ENCODE measurements around the gene AP1G2. TPM values are rescaled to one million over a fixed set of nuclear protein-coding genes. Genes with fewer than 3 reads are reported as not detected.

Gene AP1G2
- total and polyA plus RNA-seq, 4 donors = 16.4 to 82.3 (median 46.6) TPM

GRCh38 chr14:23535943-23536342 is 31.6 kb downstream of the AP1G2 start:
- 76% methylated on average over 3 of the region's 4 CpGs for WGBS (ENCODE audit: insufficient coverage)
- no peak for DNase-seq (ENCODE audit: low read depth in 4 of 6, low spot score in 6 of 6)
- Histone ChIP-seq H3K27ac (ENCODE audit: low read depth, low read length) (no peak overlapping the region), H3K9me3 (ENCODE audit: control insufficient read depth, insufficient read depth, low read length) (no peaks in the 10 kb centered on the region), H3K4me1 (ENCODE audit: control insufficient read depth, insufficient read depth, low read length) (peaks cover 35% of the 10 kb centered on the region), H3K36me3 (ENCODE audit: control insufficient read depth, insufficient read depth, low read length) (peaks cover 55% of the 10 kb centered on the region), H3K27me3 (ENCODE audit: control insufficient read depth, insufficient read depth, low read length) (no peaks in the 10 kb centered on the region), H3K4me3 (ENCODE audit: low read depth, low read length) (no peak overlapping the region)

- H3K36me3 ChIP-seq (ENCODE audit: control insufficient read depth, insufficient read depth, low read length) = peaks cover 73% of the 10 kb centered on the region
- H3K4me1 ChIP-seq (ENCODE audit: control insufficient read depth, insufficient read depth, low read length) = peaks cover 37% of the 10 kb centered on the region
- WGBS (ENCODE audit: insufficient coverage) = 90% methylated on average over 12 of the region's 16 CpGs
- no peaks in the 10 kb centered on the region for H3K9me3 ChIP-seq (ENCODE audit: control insufficient read depth, insufficient read depth, low read length)
- H3K27me3 ChIP-seq (ENCODE audit: control insufficient read depth, insufficient read depth, low read length) = no peaks in the 10 kb centered on the region
- no peak overlapping the region for H3K27ac ChIP-seq (ENCODE audit: low read depth, low read length)
- DNase-seq (ENCODE audit: low read depth in 4 of 6, low spot score in 6 of 6) = no peak
- no peak overlapping the region for H3K4me3 ChIP-seq (ENCODE audit: low read depth, low read length)
Measured at GRCh38 chr14:23533652-23534435, 33.7 kb downstream of the AP1G2 start.

- no peak for DNase-seq (ENCODE audit: low read depth in 4 of 6, low spot score in 6 of 6)
- H3K4me3 ChIP-seq (ENCODE audit: low read depth, low read length) = no peak overlapping the region
- H3K27ac ChIP-seq (ENCODE audit: low read depth, low read length) = no peak overlapping the region
- WGBS (ENCODE audit: insufficient coverage) = 100% methylated on average over 5 of the region's 7 CpGs
- H3K27me3 ChIP-seq (ENCODE audit: control insufficient read depth, insufficient read depth, low read length) = no peaks in the 10 kb centered on the region
- peaks cover 37% of the 10 kb centered on the region for H3K4me1 ChIP-seq (ENCODE audit: control insufficient read depth, insufficient read depth, low read length)
- H3K36me3 ChIP-seq (ENCODE audit: control insufficient read depth, insufficient read depth, low read length) = peaks cover 83% of the 10 kb centered on the region
- H3K9me3 ChIP-seq (ENCODE audit: control insufficient read depth, insufficient read depth, low read length) = no peaks in the 10 kb centered on the region
Measured at GRCh38 chr14:23532658-23533057, 34.9 kb downstream of the AP1G2 start.

GRCh38 chr14:23531391-23531790 is 36.2 kb downstream of the AP1G2 start:
- WGBS (ENCODE audit: insufficient coverage) = 94% methylated on average over 12 of the region's 12 CpGs
- peaks cover 90% of the 10 kb centered on the region for H3K36me3 ChIP-seq (ENCODE audit: control insufficient read depth, insufficient read depth, low read length)

GRCh38 chr14:23530375-23531055 is 37.1 kb downstream of the AP1G2 start:
- 82% methylated on average over 8 of the region's 10 CpGs for WGBS (ENCODE audit: insufficient coverage)
- Histone ChIP-seq H3K36me3 (ENCODE audit: control insufficient read depth, insufficient read depth, low read length) (peaks cover 94% of the 10 kb centered on the region), H3K4me1 (ENCODE audit: control insufficient read depth, insufficient read depth, low read length) (peaks cover 31% of the 10 kb centered on the region), H3K27ac (ENCODE audit: low read depth, low read length) (peak overlapping the region; percentile 89), H3K27me3 (ENCODE audit: control insufficient read depth, insufficient read depth, low read length) (no peaks in the 10 kb centered on the region), H3K4me3 (ENCODE audit: low read depth, low read length) (no peak overlapping the region), H3K9me3 (ENCODE audit: control insufficient read depth, insufficient read depth, low read length) (no peaks in the 10 kb centered on the region)
- no peak for DNase-seq (ENCODE audit: low read depth in 4 of 6, low spot score in 6 of 6)

More at GRCh38 chr14:23531391-23531790, 36.2 kb downstream of the AP1G2 start:
- H3K9me3 ChIP-seq (ENCODE audit: control insufficient read depth, insufficient read depth, low read length) = no peaks in the 10 kb centered on the region
- no peak for DNase-seq (ENCODE audit: low read depth in 4 of 6, low spot score in 6 of 6)
- no peak overlapping the region for H3K27ac ChIP-seq (ENCODE audit: low read depth, low read length)
- peaks cover 31% of the 10 kb centered on the region for H3K4me1 ChIP-seq (ENCODE audit: control insufficient read depth, insufficient read depth, low read length)
- H3K4me3 ChIP-seq (ENCODE audit: low read depth, low read length) = no peak overlapping the region
- H3K27me3 ChIP-seq (ENCODE audit: control insufficient read depth, insufficient read depth, low read length) = no peaks in the 10 kb centered on the region

- Histone ChIP-seq H3K4me3 (ENCODE audit: low read depth, low read length) (no peak overlapping the region), H3K36me3 (ENCODE audit: control insufficient read depth, insufficient read depth, low read length) (peaks cover 97% of the 10 kb centered on the region), H3K9me3 (ENCODE audit: control insufficient read depth, insufficient read depth, low read length) (no peaks in the 10 kb centered on the region), H3K27me3 (ENCODE audit: control insufficient read depth, insufficient read depth, low read length) (no peaks in the 10 kb centered on the region), H3K27ac (ENCODE audit: low read depth, low read length) (peak overlapping the region; percentile 89), H3K4me1 (ENCODE audit: control insufficient read depth, insufficient read depth, low read length) (peaks cover 34% of the 10 kb centered on the region)
- DNase-seq (ENCODE audit: low read depth in 4 of 6, low spot score in 6 of 6) = no peak
- 43% methylated on average over 1 of the region's 3 CpGs for WGBS (ENCODE audit: insufficient coverage)
Measured at GRCh38 chr14:23529016-23529415, 38.6 kb downstream of the AP1G2 start.

GRCh38 chr14:23528555-23528954 is 39.0 kb downstream of the AP1G2 start:
- WGBS (ENCODE audit: insufficient coverage) = 75% methylated on average over 1 of the region's 1 CpG
- H3K4me1 ChIP-seq (ENCODE audit: control insufficient read depth, insufficient read depth, low read length) = peaks cover 34% of the 10 kb centered on the region
- H3K9me3 ChIP-seq (ENCODE audit: control insufficient read depth, insufficient read depth, low read length) = no peaks in the 10 kb centered on the region
- peaks cover 97% of the 10 kb centered on the region for H3K36me3 ChIP-seq (ENCODE audit: control insufficient read depth, insufficient read depth, low read length)
- no peak overlapping the region for H3K4me3 ChIP-seq (ENCODE audit: low read depth, low read length)
- DNase-seq (ENCODE audit: low read depth in 4 of 6, low spot score in 6 of 6) = no peak
- no peaks in the 10 kb centered on the region for H3K27me3 ChIP-seq (ENCODE audit: control insufficient read depth, insufficient read depth, low read length)
- peak overlapping the region; percentile 89 for H3K27ac ChIP-seq (ENCODE audit: low read depth, low read length)

GRCh38 chr14:23525611-23526010 is 42.0 kb downstream of the AP1G2 start:
- DNase-seq (ENCODE audit: low read depth in 4 of 6, low spot score in 6 of 6) = no peak
- WGBS (ENCODE audit: insufficient coverage) = 73% methylated on average over 7 of the region's 8 CpGs
- Histone ChIP-seq H3K4me3 (ENCODE audit: low read depth, low read length) (no peak overlapping the region), H3K27ac (ENCODE audit: low read depth, low read length) (no peak overlapping the region), H3K9me3 (ENCODE audit: control insufficient read depth, insufficient read depth, low read length) (no peaks in the 10 kb centered on the region), H3K4me1 (ENCODE audit: control insufficient read depth, insufficient read depth, low read length) (peaks cover 43% of the 10 kb centered on the region), H3K27me3 (ENCODE audit: control insufficient read depth, insufficient read depth, low read length) (no peaks in the 10 kb centered on the region), H3K36me3 (ENCODE audit: control insufficient read depth, insufficient read depth, low read length) (peaks cover 93% of the 10 kb centered on the region)

- no peaks in the 10 kb centered on the region for H3K27me3 ChIP-seq (ENCODE audit: control insufficient read depth, insufficient read depth, low read length)
- 89% methylated on average over 8 of the region's 14 CpGs for WGBS (ENCODE audit: insufficient coverage)
- H3K9me3 ChIP-seq (ENCODE audit: control insufficient read depth, insufficient read depth, low read length) = no peaks in the 10 kb centered on the region
- H3K27ac ChIP-seq (ENCODE audit: low read depth, low read length) = no peak overlapping the region
- H3K4me3 ChIP-seq (ENCODE audit: low read depth, low read length) = no peak overlapping the region
- no peak for DNase-seq (ENCODE audit: low read depth in 4 of 6, low spot score in 6 of 6)
- H3K36me3 ChIP-seq (ENCODE audit: control insufficient read depth, insufficient read depth, low read length) = peaks cover 96% of the 10 kb centered on the region
- peaks cover 43% of the 10 kb centered on the region for H3K4me1 ChIP-seq (ENCODE audit: control insufficient read depth, insufficient read depth, low read length)
Measured at GRCh38 chr14:23524954-23525353, 42.6 kb downstream of the AP1G2 start.

Measured in spinal cord (tissue), 10 donors.